ENCODE data around the gene CYB5A.
A peak's percentile ranks its signal among the peaks of the same experiment; 100 is the strongest.
"Not testable (repeated sequence)": the region's sequence is repeated elsewhere in the genome, so short reads cannot be mapped to it uniquely, and the experiment has no call there.

Gene CYB5A

GRCh38 chr18:74299746-74300145 is 8.0 kb upstream of the CYB5A start:
- no peak overlapping the region for H3K4me3 ChIP-seq (ENCODE audit: low read depth, low read length)
- DNase-seq (ENCODE audit: low read depth) = no peak
- in situ Hi-C loops (cut with HindIII; ENCODE audit: low sequenced_read_pairs) = no loop called here
- TF ChIP-seq, protein P1, sequence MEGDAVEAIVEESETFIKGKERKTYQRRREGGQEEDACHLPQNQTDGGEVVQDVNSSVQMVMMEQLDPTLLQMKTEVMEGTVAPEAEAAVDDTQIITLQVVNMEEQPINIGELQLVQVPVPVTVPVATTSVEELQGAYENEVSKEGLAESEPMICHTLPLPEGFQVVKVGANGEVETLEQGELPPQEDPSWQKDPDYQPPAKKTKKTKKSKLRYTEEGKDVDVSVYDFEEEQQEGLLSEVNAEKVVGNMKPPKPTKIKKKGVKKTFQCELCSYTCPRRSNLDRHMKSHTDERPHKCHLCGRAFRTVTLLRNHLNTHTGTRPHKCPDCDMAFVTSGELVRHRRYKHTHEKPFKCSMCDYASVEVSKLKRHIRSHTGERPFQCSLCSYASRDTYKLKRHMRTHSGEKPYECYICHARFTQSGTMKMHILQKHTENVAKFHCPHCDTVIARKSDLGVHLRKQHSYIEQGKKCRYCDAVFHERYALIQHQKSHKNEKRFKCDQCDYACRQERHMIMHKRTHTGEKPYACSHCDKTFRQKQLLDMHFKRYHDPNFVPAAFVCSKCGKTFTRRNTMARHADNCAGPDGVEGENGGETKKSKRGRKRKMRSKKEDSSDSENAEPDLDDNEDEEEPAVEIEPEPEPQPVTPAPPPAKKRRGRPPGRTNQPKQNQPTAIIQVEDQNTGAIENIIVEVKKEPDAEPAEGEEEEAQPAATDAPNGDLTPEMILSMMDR (IDR thresholded peaks at IDR 0.05; ENCODE audit: low read depth, low read length, missing control alignments) = no peak

GRCh38 chr18:74299162-74299561 is 7.4 kb upstream of the CYB5A start:
- TF ChIP-seq, protein P1 (IDR thresholded peaks at IDR 0.05; ENCODE audit: low read depth, low read length, missing control alignments) = no peak
- no peak for DNase-seq (ENCODE audit: low read depth)
- in situ Hi-C loops (cut with HindIII; ENCODE audit: low sequenced_read_pairs) = no loop called here
- H3K4me3 ChIP-seq (ENCODE audit: low read depth, low read length) = no peak overlapping the region

DNA sequence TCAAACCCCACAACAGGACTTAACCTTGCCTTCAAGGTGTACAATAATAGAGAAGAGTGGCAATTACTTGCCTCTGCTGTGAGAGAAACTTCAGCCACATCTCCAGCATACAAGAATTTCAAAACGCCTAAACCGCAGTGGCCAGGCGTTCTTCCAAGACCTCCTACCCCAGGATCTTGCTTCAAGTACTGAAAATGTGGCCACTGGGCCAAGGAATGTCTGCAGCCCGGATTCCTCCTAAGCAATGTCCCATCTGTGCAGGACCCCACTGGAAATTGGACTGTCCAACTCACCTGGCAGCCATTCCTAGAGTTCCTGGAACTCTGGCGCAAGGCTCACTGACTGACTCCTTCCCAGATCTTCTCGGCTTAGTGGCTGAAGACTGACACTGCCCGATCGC is 2.8 kb upstream of the CYB5A start:
- TF ChIP-seq, protein P1 (IDR thresholded peaks at IDR 0.05; ENCODE audit: low read depth, low read length, missing control alignments) = no peak
- in situ Hi-C loops (cut with HindIII; ENCODE audit: low sequenced_read_pairs) = no loop called here
- peak; percentile 69 for DNase-seq (ENCODE audit: low read depth)
- no peak overlapping the region for H3K4me3 ChIP-seq (ENCODE audit: low read depth, low read length)

DNA sequence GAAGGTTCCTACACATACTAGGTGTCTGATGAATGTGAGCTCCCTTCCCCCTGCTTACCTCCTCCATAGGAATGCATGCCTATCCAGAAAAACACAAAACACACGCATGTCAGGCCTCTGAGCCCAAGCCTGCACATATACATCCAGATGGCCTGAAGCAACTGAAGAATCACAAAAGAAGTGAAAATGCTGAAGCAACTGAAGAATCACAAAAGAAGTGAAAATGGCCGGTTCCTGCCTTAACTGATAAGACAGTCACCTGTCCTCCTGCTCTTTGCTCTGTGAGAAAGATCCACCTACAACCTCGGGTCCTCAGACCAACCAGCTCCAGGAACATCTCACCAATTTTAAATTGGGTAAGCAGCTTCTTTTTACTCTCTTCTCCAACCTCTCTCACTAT is 1.2 kb upstream of the CYB5A start:
- in situ Hi-C loops (cut with HindIII; ENCODE audit: low sequenced_read_pairs); H3K4me3 ChIP-seq (ENCODE audit: low read depth, low read length): not testable (repeated sequence)

DNA sequence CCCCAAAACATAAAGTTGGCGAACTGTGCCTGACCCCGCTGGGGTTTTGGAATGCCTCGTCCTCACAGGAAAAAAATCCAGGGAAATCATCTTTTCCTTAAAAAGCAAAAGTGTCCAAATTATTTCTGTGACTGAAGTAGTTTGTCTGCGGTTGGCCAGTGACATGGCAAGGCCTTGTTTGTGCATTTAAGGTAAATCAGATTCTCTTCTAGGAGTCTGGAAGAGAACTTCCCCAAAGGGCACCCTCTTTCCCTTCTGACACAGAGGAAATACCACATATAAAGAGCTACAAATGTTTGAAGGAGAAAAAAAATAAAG is 737 bp upstream of the CYB5A start:
- TF ChIP-seq, protein P1 (IDR thresholded peaks at IDR 0.05; ENCODE audit: low read depth, low read length, missing control alignments) = no peak
- H3K4me3 ChIP-seq (ENCODE audit: low read depth, low read length) = peak overlapping the region; percentile 75
- in situ Hi-C loops (cut with HindIII; ENCODE audit: low sequenced_read_pairs) = no loop called here
- DNase-seq (ENCODE audit: low read depth) = no peak

More for the DNA sequence above, 1.2 kb upstream of the CYB5A start:
- DNase-seq (ENCODE audit: low read depth) = not testable (repeated sequence)

DNA sequence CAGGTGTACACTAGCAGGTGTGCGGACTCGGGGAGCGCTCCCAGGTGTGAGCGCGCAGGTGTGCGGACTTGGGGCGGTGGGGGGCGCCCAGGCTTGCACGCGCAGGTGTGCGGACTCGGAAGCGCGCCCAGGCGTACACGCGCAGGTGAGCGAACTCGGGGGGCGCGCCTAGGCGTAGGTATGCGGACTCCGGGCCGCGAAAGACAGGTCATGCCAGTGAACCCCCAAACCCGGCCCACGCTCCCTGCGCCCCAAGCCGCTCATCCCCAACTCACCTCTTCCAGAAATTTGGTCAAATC is 342 bp downstream of the CYB5A start:
- H3K4me3 ChIP-seq (ENCODE audit: low read depth, low read length) = peak overlapping the region; percentile 75
- DNase-seq (ENCODE audit: low read depth) = no peak
- in situ Hi-C loops (cut with HindIII; ENCODE audit: low sequenced_read_pairs) = no loop called here
- TF ChIP-seq, protein P1 (IDR thresholded peaks at IDR 0.05; ENCODE audit: low read depth, low read length, missing control alignments) = no peak

DNA sequence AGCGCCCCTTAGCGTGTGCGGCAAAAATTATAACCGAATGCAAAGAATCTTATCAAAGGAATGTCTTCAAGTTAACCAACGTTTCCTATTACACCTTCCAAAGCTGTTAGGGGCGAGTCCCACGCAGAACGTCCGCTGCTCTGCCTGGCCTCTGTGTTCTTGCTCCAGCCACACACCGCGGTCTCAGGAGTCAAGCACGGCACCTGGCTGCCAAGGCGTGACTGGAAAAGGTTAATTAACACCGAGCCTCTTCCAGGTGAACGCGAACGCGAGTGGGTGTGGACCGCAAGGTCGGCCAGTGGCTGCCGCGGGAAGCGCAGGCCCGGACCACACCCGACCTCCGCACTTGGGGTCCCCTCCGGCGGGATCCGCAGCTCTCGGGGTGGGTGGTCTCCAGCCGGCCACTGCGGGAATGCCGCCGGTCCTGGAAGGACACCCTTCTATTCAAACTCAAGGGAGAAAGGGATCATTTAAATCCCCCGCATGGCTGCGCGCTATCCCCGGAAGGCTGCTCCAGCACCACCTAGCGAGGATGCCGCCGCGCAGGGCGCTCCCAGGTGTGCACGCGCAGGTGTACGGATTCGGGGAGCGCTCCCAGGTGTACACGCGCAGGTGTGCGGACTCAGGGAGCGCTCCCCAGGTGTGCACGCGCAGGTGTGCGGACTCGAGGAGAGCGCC is 830 bp downstream of the CYB5A start:
- no peak for DNase-seq (ENCODE audit: low read depth)
- in situ Hi-C loops (cut with HindIII; ENCODE audit: low sequenced_read_pairs) = no loop called here

More for the DNA sequence above, 830 bp downstream of the CYB5A start:
- peak overlapping the region; percentile 75 for H3K4me3 ChIP-seq (ENCODE audit: low read depth, low read length)
- TF ChIP-seq, protein P1 (IDR thresholded peaks at IDR 0.05; ENCODE audit: low read depth, low read length, missing control alignments) = no peak

Measured in astrocyte of the cerebellum (primary cell).